ENCODE measurements around the gene CD163L1. TPM values are rescaled to one million over a fixed set of nuclear protein-coding genes. Genes with fewer than 3 reads are reported as not detected.

CD163L1 gene
- 5.8 and 13.8 TPM in 2 replicates for total RNA-seq

GRCh38 chr12:7444076-7444475 lies at the start of gene CD163L1:
CD163L1 (minus strand) TSS chr12:7444153; CDS start chr12:7444127, 26 bp downstream.

Other genes with a start within 250 kb of the CD163L1 start
- not detected in 2 replicates for gene ACSM4, start 140.1 kb downstream of the CD163L1 start, total RNA-seq
- not detected in 2 replicates for gene CD163, start 59.6 kb upstream of the CD163L1 start, total RNA-seq
- gene APOBEC1, start 221.8 kb upstream of the CD163L1 start, total RNA-seq = not detected in 2 replicates